ENCODE results near the gene CD80. TPM values are rescaled to one million over a fixed set of nuclear protein-coding genes. Genes with fewer than 3 reads are reported as not detected.

The CD80 gene, protein sequence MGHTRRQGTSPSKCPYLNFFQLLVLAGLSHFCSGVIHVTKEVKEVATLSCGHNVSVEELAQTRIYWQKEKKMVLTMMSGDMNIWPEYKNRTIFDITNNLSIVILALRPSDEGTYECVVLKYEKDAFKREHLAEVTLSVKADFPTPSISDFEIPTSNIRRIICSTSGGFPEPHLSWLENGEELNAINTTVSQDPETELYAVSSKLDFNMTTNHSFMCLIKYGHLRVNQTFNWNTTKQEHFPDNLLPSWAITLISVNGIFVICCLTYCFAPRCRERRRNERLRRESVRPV
- total RNA-seq (2022; extraction: Qiagen RNA extraction) = not detected in 5 replicates

DNA sequence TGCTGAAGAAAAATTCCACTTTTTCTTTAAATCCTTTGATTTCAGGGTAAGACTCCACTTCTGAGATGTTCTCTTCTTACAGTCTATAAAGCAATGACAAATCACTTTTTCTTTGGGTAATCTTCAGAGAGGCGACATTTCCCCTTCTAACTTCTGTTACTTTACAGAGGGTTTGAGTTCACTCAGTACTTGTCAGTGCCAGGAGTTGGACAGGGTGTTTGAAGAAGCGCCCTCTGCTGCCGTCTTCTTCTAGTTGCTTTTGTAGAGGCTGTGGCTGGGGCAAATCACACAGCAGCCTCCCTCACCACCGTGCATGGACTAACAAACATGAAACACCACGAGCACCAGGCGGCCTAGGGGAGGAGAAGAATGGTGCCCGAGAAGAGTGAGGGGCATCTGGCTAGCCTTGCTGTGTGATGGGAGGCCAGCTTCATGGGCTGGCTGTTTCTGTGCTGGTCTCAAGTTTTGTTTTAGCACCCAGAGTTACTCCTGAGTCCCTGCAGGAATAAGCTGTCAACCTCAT lies at the start of gene CD80:
CD80 (minus strand) TSS at position 174 of the 523 bp plus-strand sequence. CDS start 1,886 bp downstream, outside the sequence.

DNA sequence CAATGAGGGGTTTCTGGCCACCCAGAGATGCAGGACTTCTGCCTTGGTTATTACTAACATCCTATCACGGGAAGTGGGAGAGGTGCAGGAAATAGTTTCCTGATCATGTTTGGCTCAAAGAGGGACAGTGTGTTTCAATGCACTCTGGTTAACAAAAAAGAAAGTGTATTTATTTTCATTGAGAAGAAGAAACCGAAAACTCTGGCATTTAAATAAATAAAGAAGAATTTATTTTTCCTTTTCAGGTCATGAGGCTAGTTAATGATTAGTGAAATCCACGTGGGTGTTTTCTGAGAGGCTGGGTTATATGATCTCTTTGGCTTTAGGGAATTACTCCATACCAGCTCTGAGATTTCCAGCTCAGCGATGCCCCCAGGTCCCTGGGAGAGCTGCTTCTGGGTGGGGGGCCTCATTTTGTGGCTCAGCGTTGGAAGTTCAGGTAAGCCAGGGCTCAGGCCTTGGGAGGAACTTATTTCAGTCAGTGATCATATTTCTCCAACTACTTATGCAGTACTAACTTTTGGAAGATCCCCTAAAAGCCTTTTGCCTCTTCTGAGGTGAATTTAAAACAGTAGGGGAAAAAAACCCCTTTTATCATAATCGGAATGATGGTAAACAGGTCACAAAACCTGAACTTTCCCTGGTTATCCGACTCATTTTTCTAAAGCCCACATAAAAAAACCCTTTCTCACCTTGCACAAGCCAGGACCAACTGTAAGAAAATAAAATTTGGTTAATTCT lies 38.3 kb upstream of the CD80 start, which contains the start of gene PLA1A:
PLA1A (plus strand) TSS at position 338 of the 741 bp plus-strand sequence; CDS start at position 367, 29 bp downstream.

GRCh38 chr3:119579366-119580066 lies 20.1 kb upstream of the CD80 start, which contains the start of gene ADPRH:
TSS of gene ADPRH (plus strand) at chr3:119579492. CDS start at chr3:119582170, 2,678 bp downstream.

GRCh38 chr3:119498186-119499011 lies 61.0 kb downstream of the CD80 start, which contains the start of gene TIMMDC1:
TSS of gene TIMMDC1 (plus strand) at chr3:119498547. CDS start at chr3:119498734, 187 bp downstream.

Other genes with a start within 250 kb of the CD80 start
- 21.9 to 28.6 TPM (median 26.6 TPM) in 5 replicates for gene TMEM39A, start 96.0 kb downstream of the CD80 start, total RNA-seq (2022; extraction: Qiagen RNA extraction)
- 8.4 to 11.3 TPM (median 8.8 TPM) in 5 replicates for gene POGLUT1, start 90.7 kb downstream of the CD80 start, total RNA-seq (2022; extraction: Qiagen RNA extraction)
- gene TIMMDC1, start 61.1 kb downstream of the CD80 start, total RNA-seq (2022; extraction: Qiagen RNA extraction) = 68.5 to 86.3 TPM (median 74.4 TPM) in 5 replicates
- 2.4 to 3.0 TPM (median 2.8 TPM) in 5 replicates for gene ADPRH, start 19.9 kb upstream of the CD80 start, total RNA-seq (2022; extraction: Qiagen RNA extraction)
- gene PLA1A, start 38.3 kb upstream of the CD80 start, total RNA-seq (2022; extraction: Qiagen RNA extraction) = 0.22 to 0.71 TPM (median 0.29 TPM) in 5 replicates
- 0.19 to 0.32 TPM (median 0.27 TPM) in 4 of 5 replicates, not detected in the other for gene POPDC2, start 101.0 kb upstream of the CD80 start, total RNA-seq (2022; extraction: Qiagen RNA extraction)
- gene COX17, start 117.8 kb upstream of the CD80 start, total RNA-seq (2022; extraction: Qiagen RNA extraction) = 105 to 131 TPM (median 107 TPM) in 5 replicates
- gene CFAP91, start 143.4 kb upstream of the CD80 start, total RNA-seq (2022; extraction: Qiagen RNA extraction) = 0.22 to 0.56 TPM (median 0.23 TPM) in 5 replicates
- gene NR1I2, start 222.5 kb upstream of the CD80 start, total RNA-seq (2022; extraction: Qiagen RNA extraction) = not detected in 5 replicates

Measured in A549 treated with CORT108297 at 1 μM for 4 hours (cell line).